HG02884 (cell line): Measurements from ENCODE around the gene CDH4.

Experiments
- ATAC-seq: cut with Tn5 transposase; IDR thresholded peaks from one replicate; pipeline ENCODE4 v1.9.1; 2021; ENCODE audit warnings: mild to moderate bottlenecking, moderate library complexity; ENCODE audit not compliant: unreplicated experiment

The CDH4 gene

DNA sequence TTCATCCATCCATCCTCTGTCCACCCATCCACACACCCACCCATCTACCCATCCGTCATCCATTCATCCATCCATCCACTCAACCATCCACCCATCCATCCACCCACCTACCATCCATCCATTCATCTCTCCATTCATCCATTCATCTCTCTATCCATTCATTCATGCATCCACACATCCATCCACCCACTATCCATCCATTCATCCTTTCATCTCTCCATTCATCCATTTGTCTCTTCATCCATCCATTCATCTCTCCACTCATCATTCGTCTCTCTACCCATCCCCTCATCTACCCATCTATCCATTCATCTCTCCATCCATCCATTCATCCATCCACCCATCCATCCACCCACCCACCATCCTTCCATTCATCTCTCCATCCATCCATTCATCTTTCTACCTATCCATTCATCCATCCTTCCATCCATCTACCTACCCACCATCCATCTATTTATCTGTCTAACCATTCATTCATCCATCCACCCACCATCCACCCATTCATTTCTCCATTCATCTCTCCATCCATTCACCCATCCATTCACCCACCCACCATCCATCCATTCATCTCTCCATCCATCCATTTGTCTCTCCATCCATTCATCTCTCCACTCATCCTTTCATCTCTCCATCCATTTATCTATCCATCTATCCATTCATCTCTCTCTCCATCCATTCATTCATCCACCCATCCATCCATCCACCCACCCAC, 538.2 kb downstream of the CDH4 start:
- ATAC-seq = no peak

- no peak for ATAC-seq
Observed at GRCh38 chr20:61791995-61792394, 539.9 kb downstream of the CDH4 start.

DNA sequence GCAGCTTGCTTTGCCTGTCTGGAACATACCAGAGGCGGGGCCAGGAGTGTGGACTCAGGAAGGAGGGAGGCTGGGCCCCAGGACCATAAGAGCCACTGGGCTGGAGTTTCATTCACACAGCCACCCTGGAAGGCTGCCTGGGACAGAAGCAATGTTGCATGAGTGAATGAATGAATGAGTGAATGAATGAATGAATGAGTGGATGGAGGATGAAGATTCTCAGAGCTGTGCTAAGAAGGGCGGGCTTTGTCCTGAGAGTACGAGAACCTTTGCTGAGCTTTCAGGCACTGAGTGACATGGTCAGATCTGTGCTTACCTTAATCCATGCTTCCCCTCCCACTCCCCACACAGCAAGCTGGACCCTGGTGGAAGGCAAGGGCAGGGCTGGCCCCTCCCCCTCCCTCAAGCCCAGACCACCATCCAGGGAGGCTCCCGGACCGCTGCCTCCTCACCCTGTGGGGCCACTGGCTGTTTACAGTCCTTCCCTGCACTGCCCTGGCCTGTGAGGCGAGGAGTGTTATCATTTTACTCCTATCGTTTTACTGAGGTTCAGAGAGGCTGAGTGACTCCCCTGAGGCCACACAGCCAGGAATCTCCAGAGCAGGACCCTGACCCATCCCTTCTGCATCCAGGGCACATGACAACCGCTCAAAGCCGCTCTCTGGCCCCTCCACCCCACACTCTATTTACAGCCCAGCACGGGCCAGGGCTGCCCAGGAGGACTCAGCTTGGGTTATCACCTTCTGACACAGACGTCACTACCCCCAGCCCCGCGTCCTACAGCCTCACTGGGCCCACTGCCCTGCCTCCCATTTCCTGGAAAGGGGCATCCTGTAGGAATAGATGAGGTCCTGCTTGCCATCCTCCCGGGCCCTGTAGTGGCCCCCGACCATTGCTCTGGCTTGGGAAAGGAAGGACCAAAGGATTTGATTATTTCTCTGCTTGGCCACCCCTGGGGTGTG, 543.9 kb downstream of the CDH4 start:
- no peak for ATAC-seq

DNA sequence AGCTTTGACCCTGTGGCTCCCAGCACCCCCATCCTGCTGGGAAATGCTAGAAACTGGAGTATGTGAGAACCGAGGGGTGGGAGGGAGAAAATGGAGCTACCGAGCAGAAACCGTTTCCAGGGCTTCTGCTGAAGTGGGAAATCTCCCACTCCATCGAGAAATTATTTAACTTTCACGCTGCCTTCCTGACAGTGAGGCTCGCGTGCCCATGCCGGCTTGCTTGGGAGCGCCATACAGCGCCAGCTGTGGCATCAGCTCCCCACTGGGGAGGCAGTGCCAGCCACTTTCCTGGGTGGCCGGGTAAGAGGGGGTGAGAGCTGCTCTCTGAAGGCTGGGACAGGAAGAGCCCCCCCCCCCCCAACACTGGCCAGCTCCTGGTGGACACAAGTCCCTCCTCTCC, 544.7 kb downstream of the CDH4 start:
- ATAC-seq = no peak

GRCh38 chr20:61797200-61797599, 545.1 kb downstream of the CDH4 start:
- no peak for ATAC-seq

DNA sequence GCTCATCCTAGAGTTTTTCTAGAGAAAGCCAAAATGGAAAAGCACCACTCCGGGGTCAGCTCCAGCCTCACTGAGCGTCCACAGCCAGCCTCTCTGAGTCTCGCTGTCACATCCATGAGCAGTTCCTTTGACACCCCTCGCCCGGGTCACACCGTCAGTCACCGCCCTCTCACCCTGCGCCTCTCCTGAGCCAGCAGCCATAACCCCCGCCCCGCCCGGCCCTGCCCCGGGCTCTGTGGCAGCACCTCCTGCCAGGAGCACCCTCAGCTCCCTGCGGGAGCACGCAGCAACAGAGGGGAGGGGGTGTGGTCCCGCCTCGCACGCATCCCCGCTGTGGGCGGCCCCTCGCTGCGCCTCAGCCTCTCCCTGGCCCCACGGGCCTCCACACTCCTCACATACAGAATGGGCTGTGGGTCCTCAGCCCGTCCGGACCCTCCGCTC, 545.9 kb downstream of the CDH4 start:
- no peak for ATAC-seq

- ATAC-seq = no peak
Observed at GRCh38 chr20:61798632-61799031, 546.6 kb downstream of the CDH4 start.

GRCh38 chr20:61799394-61799923, 547.4 kb downstream of the CDH4 start:
- ATAC-seq = no peak

DNA sequence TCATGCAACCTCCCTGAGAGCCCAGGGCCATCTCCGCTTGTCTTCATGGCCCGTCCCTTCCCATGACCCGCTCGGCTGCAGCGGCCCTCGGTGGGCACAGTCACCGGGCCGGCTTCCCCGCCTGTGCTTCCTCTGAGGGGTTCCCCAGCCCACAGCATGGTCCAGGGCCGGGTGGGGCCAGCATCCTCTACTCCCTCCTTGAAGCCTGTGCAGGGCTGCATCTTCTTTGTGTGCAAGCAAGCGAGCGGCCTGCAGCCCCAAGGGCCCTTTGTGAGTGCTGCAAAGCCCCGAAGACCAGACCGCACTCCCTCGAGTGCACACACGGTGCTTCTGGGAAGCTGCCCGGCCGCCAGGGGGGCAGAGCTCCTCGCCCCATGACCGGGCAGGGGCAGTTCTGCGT, 547.9 kb downstream of the CDH4 start:
- no peak for ATAC-seq

DNA sequence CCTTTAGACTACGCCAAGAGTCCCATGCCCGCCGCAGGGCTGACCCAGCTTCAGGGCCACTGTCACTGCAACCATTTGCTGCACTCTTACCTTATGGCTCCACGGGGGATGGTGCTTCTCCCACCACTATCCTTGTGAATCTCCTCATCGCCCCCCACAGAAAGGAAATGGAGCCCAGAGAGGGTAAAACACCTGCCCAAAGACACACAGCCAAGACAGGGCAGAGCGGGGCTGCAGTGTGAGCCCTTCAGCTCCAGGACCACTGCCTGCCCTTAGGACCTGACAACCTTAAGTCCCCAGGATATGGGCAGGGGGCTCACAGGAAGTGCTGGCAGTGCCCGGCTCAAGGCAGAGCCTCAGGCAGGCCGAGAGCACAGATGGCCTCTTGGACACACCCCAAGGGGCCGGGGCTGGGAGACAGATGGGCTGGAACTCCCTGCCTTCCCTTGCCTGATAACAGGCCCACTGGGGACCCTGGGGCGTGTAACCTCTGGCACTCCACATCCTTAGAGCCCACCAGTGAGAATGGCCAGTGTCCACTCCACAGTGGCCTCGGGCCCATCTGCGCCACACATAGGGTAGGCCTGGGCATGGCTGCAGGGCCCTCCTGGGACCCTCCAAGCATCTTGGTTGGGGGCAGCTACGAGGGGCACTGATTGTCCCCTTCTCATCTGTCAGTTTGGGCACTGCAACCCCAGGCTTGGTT, 548.5 kb downstream of the CDH4 start:
- ATAC-seq = no peak

DNA sequence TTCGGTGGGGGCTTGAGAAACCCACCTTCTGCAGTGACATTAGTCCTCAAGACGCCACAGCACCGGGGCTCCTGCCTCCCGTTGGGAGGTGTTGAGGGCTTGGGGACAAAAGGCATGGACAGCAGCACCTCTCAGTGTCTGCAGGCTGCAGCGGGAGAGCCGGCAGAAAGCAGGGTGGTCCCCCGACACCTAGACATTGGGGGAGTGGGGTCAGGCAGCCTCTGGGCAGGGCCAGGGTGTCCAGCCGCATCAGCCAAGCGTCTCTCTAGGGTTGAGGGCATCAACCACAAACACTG, 549.0 kb downstream of the CDH4 start:
- ATAC-seq = no peak

DNA sequence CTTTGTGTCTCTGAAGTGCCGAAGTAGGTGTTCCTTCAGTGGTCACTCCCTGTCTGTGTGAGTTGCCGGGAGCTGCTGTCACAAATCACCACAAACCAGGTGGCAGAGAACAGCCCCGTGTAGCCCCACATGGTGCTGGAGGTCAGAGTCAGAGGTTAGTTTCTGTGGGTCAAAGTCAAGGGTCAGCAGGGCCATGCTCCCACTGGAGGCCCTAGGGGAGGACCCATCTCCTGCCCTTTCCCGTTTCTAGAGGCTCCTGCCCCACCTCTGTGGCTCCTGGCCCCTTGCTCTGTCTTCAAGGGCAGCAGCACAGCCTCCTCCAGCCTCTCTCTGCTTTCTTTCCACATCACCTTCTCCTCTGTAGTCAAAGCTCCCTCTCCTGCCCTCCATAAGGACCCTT, 549.4 kb downstream of the CDH4 start:
- no peak for ATAC-seq

- no peak for ATAC-seq
Observed at GRCh38 chr20:61801857-61802442, 549.9 kb downstream of the CDH4 start.

DNA sequence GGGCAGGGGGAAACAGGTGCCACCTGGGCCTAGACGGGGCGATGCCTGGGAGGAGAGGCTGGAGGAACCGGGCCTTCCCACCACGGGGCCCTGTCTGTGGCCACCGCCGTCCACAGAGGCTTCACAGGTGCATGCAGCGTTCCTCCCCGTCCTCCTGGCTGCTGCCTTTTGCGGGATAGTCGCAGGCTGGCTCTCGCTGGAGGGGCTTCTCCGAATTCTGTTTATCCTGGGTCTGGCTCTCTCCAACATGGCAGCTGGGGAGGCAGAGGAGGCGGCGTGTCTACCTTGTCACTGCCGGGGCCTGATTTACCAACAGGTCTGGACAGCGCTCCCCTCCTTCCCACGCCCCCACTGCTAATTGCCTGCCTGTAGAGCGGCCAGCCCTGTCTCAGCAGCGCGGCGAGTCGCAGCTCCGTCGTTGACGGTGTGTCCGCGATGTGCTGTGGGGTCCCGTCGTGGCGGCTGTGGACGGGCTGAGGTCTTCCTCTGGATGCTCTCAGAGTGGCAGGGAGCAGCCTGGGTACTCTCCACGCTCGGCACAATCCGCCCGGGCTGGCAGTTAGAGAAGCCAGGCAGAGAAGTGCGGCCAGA, 550.8 kb downstream of the CDH4 start:
- no peak for ATAC-seq

DNA sequence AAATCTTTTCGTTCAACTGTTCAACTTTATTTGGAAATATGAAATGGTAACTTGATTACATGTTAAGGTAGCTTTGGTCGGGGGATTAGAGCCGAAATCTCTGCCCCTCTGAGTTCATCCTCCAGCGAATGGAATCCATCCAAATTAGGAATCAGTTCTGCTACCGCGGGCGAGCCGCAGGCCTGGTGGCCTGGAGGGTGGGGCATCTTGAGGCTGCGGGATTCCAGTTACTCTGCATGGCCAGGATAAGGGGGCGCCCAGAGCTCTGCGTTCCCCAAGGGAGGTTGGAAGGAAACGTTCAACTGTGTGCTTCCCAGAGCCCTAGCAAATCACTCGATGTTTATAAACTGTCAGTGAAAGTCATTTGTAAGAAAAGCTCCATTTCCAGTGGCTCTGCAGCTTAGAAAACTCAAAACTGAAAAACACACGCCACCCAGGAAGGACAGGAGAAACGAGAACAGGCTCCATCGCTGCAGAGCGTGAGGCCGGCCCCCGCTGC, 551.4 kb downstream of the CDH4 start:
- no peak for ATAC-seq

DNA sequence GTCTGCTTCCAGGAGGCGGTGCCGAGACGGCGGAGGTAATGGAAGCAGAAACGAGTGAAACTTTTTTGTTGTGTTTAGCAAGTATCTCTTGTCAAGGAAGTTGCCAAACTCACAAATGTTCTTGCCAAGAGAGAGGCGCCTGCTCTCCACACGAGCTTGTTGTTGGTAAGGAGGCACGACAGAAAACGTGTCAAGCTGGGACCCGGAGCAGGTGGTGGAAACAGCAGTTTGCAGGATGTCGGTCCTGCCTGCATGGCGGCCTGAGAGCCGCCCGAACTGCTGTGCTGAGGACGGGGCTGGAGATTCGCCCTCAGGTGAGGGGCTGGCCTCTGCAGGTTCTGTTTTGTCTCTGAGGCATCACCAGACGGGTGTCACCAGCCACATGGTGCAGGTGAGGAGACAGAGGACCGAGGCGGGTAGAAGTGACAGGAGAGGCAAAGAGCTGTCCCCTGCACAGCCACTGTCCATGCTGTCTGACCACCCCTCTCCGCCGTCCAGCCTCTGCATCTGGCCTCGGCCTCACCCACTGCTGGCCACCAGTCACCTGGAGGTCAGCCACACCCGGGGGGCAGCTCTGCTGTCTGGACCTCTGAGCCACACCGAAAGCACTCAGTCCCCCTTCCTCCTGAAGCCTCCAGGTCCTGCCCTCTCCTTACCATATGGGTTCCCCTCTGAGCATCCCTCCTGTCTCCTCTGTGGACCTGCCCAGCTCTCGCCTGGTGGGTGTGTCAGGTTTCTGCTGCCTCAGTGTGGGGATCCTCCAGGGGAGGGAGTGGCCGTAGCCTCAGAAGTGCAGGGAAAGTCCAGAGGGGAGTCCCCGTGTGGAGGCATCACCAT, 552.1 kb downstream of the CDH4 start:
- no peak for ATAC-seq

GRCh38 chr20:61804752-61805295, 552.8 kb downstream of the CDH4 start:
- ATAC-seq = no peak

- no peak for ATAC-seq
Observed at GRCh38 chr20:61805365-61805764, 553.3 kb downstream of the CDH4 start.

DNA sequence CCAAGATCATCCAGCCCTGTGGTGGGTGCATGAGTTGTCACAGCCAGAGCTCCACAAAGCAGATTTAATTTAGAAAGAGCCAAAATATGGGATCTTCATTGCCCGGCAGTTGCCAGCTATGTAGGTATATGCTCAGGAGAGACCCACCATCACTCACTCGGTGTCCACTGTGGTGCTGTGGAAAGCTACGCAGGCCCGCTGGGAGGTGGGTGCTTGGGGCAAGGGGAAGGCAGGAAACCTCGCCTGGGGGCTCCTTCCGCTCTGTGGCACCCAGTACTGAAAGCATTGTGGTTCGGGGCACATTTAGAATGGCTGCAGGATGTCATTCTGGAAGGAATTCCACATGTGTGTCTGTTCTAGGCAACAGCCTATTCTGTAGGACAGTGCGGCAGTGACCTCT, 553.7 kb downstream of the CDH4 start:
- ATAC-seq = no peak
